HG03469 (cell line): ENCODE data around the gene FRA10AC1.

Experiments used
- ATAC-seq: cut with Tn5 transposase; IDR thresholded peaks from one replicate; pipeline ENCODE4 v1.9.1; 2021; ENCODE audit warnings: mild to moderate bottlenecking, moderate library complexity, moderate number of reproducible peaks; ENCODE audit not compliant: unreplicated experiment

FRA10AC1 gene

DNA sequence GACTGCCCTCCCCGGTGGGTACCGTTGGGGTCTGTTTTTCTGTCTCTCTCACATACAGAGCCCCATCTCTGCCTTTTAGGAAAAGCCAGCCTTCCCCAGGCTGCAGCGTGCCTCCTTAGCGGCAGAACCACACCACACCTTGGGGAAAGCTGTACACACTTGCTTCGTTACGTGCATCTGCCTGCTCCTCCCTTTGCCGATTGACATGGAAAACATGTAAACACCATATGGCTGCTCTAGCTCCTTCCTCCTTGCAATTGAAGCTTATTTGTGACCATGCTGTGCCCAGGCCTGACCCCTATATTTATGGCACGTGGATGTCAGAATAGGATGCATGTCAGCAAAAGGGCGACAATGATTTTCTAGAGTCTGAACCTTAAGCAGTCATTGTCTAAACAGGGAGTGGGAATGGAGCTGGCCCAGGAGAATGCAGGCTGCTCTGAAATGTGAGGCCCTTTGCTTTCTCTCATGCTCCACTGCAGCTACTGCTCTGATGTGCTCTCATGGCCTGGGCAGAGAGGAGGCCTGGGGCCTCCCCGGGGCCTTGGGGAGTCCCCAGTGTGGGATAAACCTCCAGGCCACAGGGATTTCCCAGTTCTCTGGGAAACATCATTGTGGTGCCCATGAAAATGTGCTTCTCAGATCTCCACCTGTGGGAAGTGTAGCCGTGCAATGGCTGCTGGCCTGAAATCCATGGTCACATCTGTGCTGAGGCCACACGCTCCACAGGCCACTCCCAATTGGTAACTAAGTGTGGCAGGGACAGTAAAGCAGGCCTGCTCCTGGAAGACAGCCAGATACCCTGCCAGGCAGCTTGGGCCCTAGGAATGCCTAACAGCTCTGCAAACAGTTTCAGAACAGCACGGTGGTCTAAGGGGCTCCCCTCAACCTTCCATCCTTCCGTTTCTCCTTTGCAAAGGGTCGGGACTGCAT, 71.5 kb downstream of the FRA10AC1 start:
- ATAC-seq: no peak

DNA sequence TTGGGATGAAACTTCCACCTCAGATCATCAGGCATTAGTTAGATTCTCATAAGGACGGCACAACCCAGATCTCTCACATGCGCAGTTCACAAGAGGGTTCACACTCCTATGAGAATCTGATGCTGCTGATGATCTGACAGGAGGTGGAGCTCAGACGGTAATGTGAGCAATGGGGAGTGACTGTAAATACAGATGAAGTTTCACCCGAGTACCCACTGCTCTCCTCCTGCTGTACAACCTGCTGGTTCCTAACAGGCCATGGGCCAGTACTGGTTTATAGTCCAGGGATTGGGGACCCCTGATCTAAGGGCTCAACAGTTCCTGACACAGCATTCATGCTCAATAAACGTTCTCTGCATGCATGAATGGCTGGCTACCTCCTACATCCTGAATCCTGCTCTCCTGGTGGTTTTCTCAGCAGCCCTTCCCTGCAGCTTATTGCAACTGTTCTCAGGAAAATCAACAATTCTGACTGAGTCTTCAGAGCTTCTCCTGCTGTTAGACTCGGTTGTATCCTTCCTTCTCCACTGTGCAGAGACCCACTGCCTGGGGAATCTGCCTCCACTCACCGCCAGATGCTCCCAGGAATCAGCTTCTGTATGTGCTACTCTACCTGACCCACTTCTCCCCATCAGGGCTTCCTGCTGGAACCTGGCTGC, 72.6 kb downstream of the FRA10AC1 start:
- ATAC-seq: no peak

DNA sequence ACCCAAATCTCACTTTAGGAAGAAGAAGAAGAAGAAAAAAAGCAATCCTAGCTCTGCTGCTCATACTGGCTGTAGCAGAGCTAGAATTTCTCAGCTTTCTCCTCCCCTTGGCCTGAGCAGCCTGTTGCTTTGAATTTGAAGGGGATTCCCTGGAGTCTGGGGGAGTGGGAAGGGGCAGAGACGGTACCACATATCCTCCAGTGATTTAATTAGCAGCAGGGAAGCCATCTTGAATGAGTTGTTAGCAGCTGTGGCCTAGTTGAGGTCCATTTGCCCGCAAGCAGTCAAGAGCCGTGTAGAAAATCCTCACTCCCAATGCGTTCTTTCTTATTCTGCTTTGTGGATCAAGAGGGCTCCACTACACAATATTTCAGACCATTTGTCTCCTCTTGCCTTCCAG, 73.5 kb downstream of the FRA10AC1 start:
- no peak for ATAC-seq

DNA sequence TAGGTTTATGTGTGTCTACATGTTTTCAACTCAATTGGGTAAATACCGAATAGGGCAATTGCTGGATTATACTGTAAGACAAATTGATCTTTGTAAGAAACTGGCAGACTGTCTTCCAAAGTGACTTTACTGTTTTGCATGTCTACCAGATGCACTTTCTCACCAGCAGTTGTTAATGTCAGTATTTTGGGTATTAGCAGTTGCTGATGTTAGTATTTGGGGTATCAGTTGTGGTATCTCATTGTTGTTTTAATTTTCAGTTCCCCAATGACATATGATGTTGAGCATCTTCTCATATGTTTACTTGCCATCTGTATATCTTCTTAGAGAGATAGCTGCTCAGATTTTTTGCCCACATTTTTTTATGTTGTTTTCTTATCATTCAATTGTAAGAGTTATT, 79.5 kb downstream of the FRA10AC1 start:
- no peak for ATAC-seq

DNA sequence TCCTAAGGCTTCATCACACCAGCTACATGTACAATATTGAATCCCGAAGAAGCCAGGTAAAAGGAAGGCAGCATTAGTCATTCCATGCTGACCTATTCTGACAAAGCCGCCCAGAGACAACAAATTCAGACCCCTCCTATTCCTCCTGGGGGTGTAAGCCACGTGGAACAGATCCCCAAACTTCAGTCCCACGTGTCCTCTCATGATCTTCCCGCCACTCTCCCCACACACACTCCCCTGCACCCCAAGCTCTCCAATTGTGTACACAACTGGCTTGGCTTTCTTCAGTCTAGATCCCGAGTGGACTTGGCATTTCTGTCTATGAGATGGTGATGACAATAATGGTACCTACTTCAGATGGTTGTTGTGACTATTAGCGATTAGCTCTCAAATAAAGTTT, 81.5 kb downstream of the FRA10AC1 start:
- ATAC-seq: no peak
